CD14-positive monocyte (primary cell): Measurements from ENCODE around the gene USP46. TPM values are rescaled to one million over a fixed set of nuclear protein-coding genes. Genes with fewer than 3 reads are reported as not detected.

Experiments
- DNase-seq, 3 donors: peaks; one replicate each; pipeline ENCODE4 v3.0.0-alpha.2; 2011 to 2022
- H2AFZ ChIP-seq: 2 replicates; pipeline ENCODE4 v1.6.0; 2012; ENCODE audit warnings: mild to moderate bottlenecking, low read depth, low read length, inconsistent platforms; ENCODE audit not compliant: insufficient read depth, poor library complexity, severe bottlenecking
- H3K27ac ChIP-seq, 2 donors: 1 replicate in 1 of 2; 2 replicates in 1 of 2; pipeline ENCODE4 v1.5.1; 2012 to 2013; ENCODE audit warnings: low read length in 2 of 2, control low read depth in 1 of 2, inconsistent platforms in 1 of 2, low read depth in 1 of 2, mild to moderate bottlenecking in 1 of 2
- H3K27me3 ChIP-seq, 2 donors: one replicate each; pipeline versions ENCODE4 v1.6.0 to v1.6.1; 2011 to 2013; ENCODE audit warnings: low read length in 2 of 2; ENCODE audit not compliant: control insufficient read depth in 2 of 2, insufficient read depth in 2 of 2
- H3K36me3 ChIP-seq, 2 donors: replicated peaks in 1 of 2; 1 replicate in 1 of 2; 2 replicates in 1 of 2; pipeline versions ENCODE4 v1.5.1 to v1.6.1; 2012 to 2013; ENCODE audit warnings: low read length in 2 of 2, control low read depth in 1 of 2, inconsistent platforms in 1 of 2, mild to moderate bottlenecking in 1 of 2; ENCODE audit not compliant: insufficient read depth in 2 of 2, control insufficient read depth in 1 of 2
- H3K4me1 ChIP-seq, 2 donors: 1 replicate in 1 of 2; 2 replicates in 1 of 2; pipeline versions ENCODE4 v1.5.1 to v1.6.1; 2012 to 2013; ENCODE audit warnings: low read length in 2 of 2, control low read depth in 1 of 2, inconsistent platforms in 1 of 2, mild to moderate bottlenecking in 1 of 2, moderate library complexity in 1 of 2; ENCODE audit not compliant: insufficient read depth in 2 of 2, control insufficient read depth in 1 of 2
- H3K4me2 ChIP-seq: replicated peaks from 2 replicates; pipeline ENCODE3; 2012; ENCODE audit warnings: low read length, moderate library complexity, mild to moderate bottlenecking; ENCODE audit not compliant: poor library complexity, severe bottlenecking; ENCODE audit errors: extremely low read depth
- H3K4me3 ChIP-seq, 3 experiments: fragments of 200-600 bp in 1 of 3; sonication (generic) in 1 of 3; replicated peaks in 1 of 3; 1 replicate in 2 of 3; 2 replicates in 1 of 3; pipeline ENCODE4 v1.5.1; 2011 to 2013; ENCODE audit warnings: low read length in 3 of 3, mild to moderate bottlenecking in 3 of 3, control low read depth in 2 of 3, low read depth in 2 of 3, inconsistent platforms in 1 of 3, moderate library complexity in 1 of 3
- H3K79me2 ChIP-seq: 2 replicates; pipeline ENCODE4 v1.6.0; 2012; ENCODE audit warnings: mild to moderate bottlenecking, control low read depth, inconsistent platforms, low read length, moderate library complexity; ENCODE audit not compliant: insufficient read depth
- H3K9ac ChIP-seq: 2 replicates; pipeline ENCODE4 v1.6.0; 2017; ENCODE audit warnings: low read length, mild to moderate bottlenecking; ENCODE audit not compliant: insufficient read depth, poor library complexity, severe bottlenecking
- H3K9me3 ChIP-seq, 2 donors: replicated peaks in 1 of 2; 1 replicate in 1 of 2; 2 replicates in 1 of 2; pipeline versions ENCODE4 v1.5.1 to v1.6.1; 2012 to 2013; ENCODE audit warnings: low read length in 2 of 2, control low read depth in 1 of 2; ENCODE audit not compliant: control insufficient read depth in 1 of 2, insufficient read depth in 1 of 2
- H4K20me1 ChIP-seq: 2 replicates; pipeline ENCODE4 v1.6.0; 2012; ENCODE audit warnings: mild to moderate bottlenecking, low read length, control low read depth, moderate library complexity; ENCODE audit not compliant: insufficient read depth
- H3K27ac Mint-ChIP-seq, 7 donors: one replicate each; pipeline ENCODE4 v1.8.0; 2020; ENCODE audit warnings: mild to moderate bottlenecking in 7 of 7, mixed read lengths in 7 of 7, moderate library complexity in 6 of 7, inconsistent platforms in 2 of 7
- H3K27me3 Mint-ChIP-seq, 3 donors: one replicate each; pipeline ENCODE4 v1.8.0; 2021 to 2022; ENCODE audit warnings: low read depth in 3 of 3, mild to moderate bottlenecking in 3 of 3, mixed read lengths in 3 of 3, moderate library complexity in 3 of 3, inconsistent platforms in 1 of 3
- H3K36me3 Mint-ChIP-seq, 2 donors: one replicate each; pipeline ENCODE4 v1.8.0; 2020; ENCODE audit warnings: mixed read lengths in 2 of 2, inconsistent platforms in 1 of 2, mild to moderate bottlenecking in 1 of 2
- H3K4me1 Mint-ChIP-seq: one replicate; pipeline ENCODE4 v1.8.0; 2020; ENCODE audit warnings: mild to moderate bottlenecking, mixed read lengths
- H3K4me3 Mint-ChIP-seq, 2 donors: one replicate each; pipeline ENCODE4 v1.8.0; 2020; ENCODE audit warnings: mild to moderate bottlenecking in 2 of 2, mixed read lengths in 2 of 2, moderate library complexity in 1 of 2
- H3K9me3 Mint-ChIP-seq, 7 donors: one replicate each; pipeline ENCODE4 v1.8.0; 2020 to 2022; ENCODE audit warnings: mixed read lengths in 7 of 7, mild to moderate bottlenecking in 6 of 7, moderate library complexity in 6 of 7, inconsistent platforms in 2 of 7
- CTCF ChIP-seq: fragments of 200-600 bp; IDR thresholded peaks from one replicate; pipeline ENCODE4 v1.8.0; 2022; ENCODE audit warnings: antibody characterized with exemption, mild to moderate bottlenecking
- WGBS: methylation state at CpG from one replicate; pipeline ENCODE4 v1.1.5; 2013; ENCODE audit warnings: missing lambda C conversion rate; ENCODE audit not compliant: insufficient coverage; 5-methylcytosine and 5-hydroxymethylcytosine counted together
- intact Hi-C, 2 donors: fragments of 100-400 bp; cut with micrococcal nuclease; formaldehyde crosslinking; loops; one replicate each; pipeline versions ENCODE4 v1.15.0 to v1.15.1; 2023
- polyA plus RNA-seq, 3 donors: library from polyadenylated mRNA; depleted of rRNA in 1 of 3; unstranded in 2 of 3; stranded (reverse) in 1 of 3; fragments of 300-500 nt in 2 of 3; fragments of >200 nt in 1 of 3; fragmentation: Illumina TruSeq in 2 of 3; gene quantifications; 1 replicate in 2 of 3; 2 replicates in 1 of 3; pipeline ENCODE4 v1.2.3, GENCODE V29; 2012 to 2021

USP46 gene
- polyA plus RNA-seq, 3 donors: 2.3 to 3.9 (median 2.7) TPM

- no peak for TF ChIP-seq CTCF
- no peak overlapping the region for H3K9ac ChIP-seq
- Mint-ChIP-seq H3K27me3 (no peaks in the 10 kb centered on the region), H3K4me3 (no peak overlapping the region), H3K9me3 (peaks cover 0 to 4% (median 0%) of the 10 kb centered on the region in 7 donors), H3K27ac (peak overlapping the region in 1 of 7 donors; percentile 40), H3K4me1 (peaks cover 7% of the 10 kb centered on the region), H3K36me3 (no peaks in the 10 kb centered on the region)
- intact Hi-C loops: no loop called here
- H3K9me3 ChIP-seq: no peaks in the 10 kb centered on the region
- H3K4me2 ChIP-seq: no peak overlapping the region
- 84% methylated on average over 4 of the region's 6 CpGs for WGBS
- H3K4me3 ChIP-seq: no peak overlapping the region
- no peaks in the 10 kb centered on the region for H3K79me2 ChIP-seq
- H3K27me3 ChIP-seq: no peaks in the 10 kb centered on the region
- H3K27ac ChIP-seq: no peak overlapping the region
- no peaks in the 10 kb centered on the region for H3K36me3 ChIP-seq
- H3K4me1 ChIP-seq: peaks cover 0 to 2% of the 10 kb centered on the region in 2 donors
- no peak overlapping the region for H2AFZ ChIP-seq
- no peak for DNase-seq
- peaks cover 8% of the 10 kb centered on the region for H4K20me1 ChIP-seq
Observed at GRCh38 chr4:52640808-52641565, 18.1 kb downstream of the USP46 start.

- H3K79me2 ChIP-seq: no peaks in the 10 kb centered on the region
- no peak overlapping the region for H3K27ac Mint-ChIP-seq
- H3K4me2 ChIP-seq: no peak overlapping the region
- H3K36me3 Mint-ChIP-seq: no peaks in the 10 kb centered on the region
- no peaks in the 10 kb centered on the region for H3K36me3 ChIP-seq
- TF ChIP-seq CTCF: no peak
- H4K20me1 ChIP-seq: peaks cover 8% of the 10 kb centered on the region
- H3K27ac ChIP-seq: no peak overlapping the region
- no peak overlapping the region for H3K4me3 Mint-ChIP-seq
- H2AFZ ChIP-seq: no peak overlapping the region
- peaks cover 0 to 2% (median 0%) of the 10 kb centered on the region in 7 donors for H3K9me3 Mint-ChIP-seq
- H3K4me3 ChIP-seq: no peak overlapping the region
- H3K4me1 Mint-ChIP-seq: peaks cover 14% of the 10 kb centered on the region
- peaks cover 0 to 2% of the 10 kb centered on the region in 2 donors for H3K4me1 ChIP-seq
- H3K27me3 Mint-ChIP-seq: peaks cover 0 to 3% (median 0%) of the 10 kb centered on the region in 3 donors
- peak; percentile 17 to 30 (median 21) for DNase-seq
- H3K27me3 ChIP-seq: no peaks in the 10 kb centered on the region
- intact Hi-C loops: no loop called here
- H3K9ac ChIP-seq: no peak overlapping the region
- WGBS: no CpG with 5 or more reads among the region's 4 CpGs
- no peaks in the 10 kb centered on the region for H3K9me3 ChIP-seq
Observed at GRCh38 chr4:52638717-52639116, 20.4 kb downstream of the USP46 start.
